ENCODE measurements around the gene IFNL1.

IFNL1 gene

GRCh38 chr19:39319098-39319891 is 23.1 kb downstream of the IFNL1 start:
- H3K79me2 ChIP-seq (ENCODE audit: insufficient read depth, low read length) = no peaks in the 10 kb centered on the region
- no peaks in the 10 kb centered on the region for H4K20me1 ChIP-seq (ENCODE audit: insufficient read depth, low read length)
- H3F3A ChIP-seq (ENCODE audit: insufficient read depth, low read length) = no peaks in the 10 kb centered on the region; the same call in 1 of the 2 replicates
- no peaks in the 10 kb centered on the region for H3K9me3 ChIP-seq (ENCODE audit: low read length)
- H3K4me2 ChIP-seq (ENCODE audit: low read length) = peak overlapping the region; percentile 83
- peak overlapping the region; percentile 83 for H3K4me3 ChIP-seq (ENCODE audit: low read depth, low read length, poor library complexity, severe bottlenecking)
- H3K4me1 ChIP-seq (ENCODE audit: insufficient read depth, low read length, severe bottlenecking) = peaks cover 15% of the 10 kb centered on the region
- no peaks in the 10 kb centered on the region for H3K9me2 ChIP-seq (ENCODE audit: low read depth, low read length)
- no peak overlapping the region for H2AFZ ChIP-seq (ENCODE audit: low read length)
- H3K27ac ChIP-seq (ENCODE audit: low read depth, low read length, poor library complexity, severe bottlenecking) = no peak overlapping the region
- no peak for TF ChIP-seq CTCF (IDR thresholded peaks at IDR 0.05; ENCODE audit: low read length)
- no peak for TF ChIP-seq EZH2 (IDR thresholded peaks at IDR 0.05; ENCODE audit: borderline replicate concordance, low read length)
- peaks cover 4% of the 10 kb centered on the region; the same call in 1 of the 2 replicates for H3K36me3 ChIP-seq (ENCODE audit: insufficient read depth, low read length)
- peak overlapping the region; percentile 82; the same call in 1 of the 2 replicates for H3K9ac ChIP-seq (ENCODE audit: low read length)
- 0 out of 2 replicates have a peak, but pooled peaks cover 5% of the 10 kb centered on the region for H3K27me3 ChIP-seq (ENCODE audit: insufficient read depth, low read length)

- Histone ChIP-seq H3K27me3 (ENCODE audit: insufficient read depth, low read length) (0 out of 2 replicates have a peak, but pooled peaks cover 5% of the 10 kb centered on the region), H3K4me1 (ENCODE audit: insufficient read depth, low read length, severe bottlenecking) (peaks cover 15% of the 10 kb centered on the region), H3K79me2 (ENCODE audit: insufficient read depth, low read length) (no peaks in the 10 kb centered on the region), H3K4me3 (ENCODE audit: low read depth, low read length, poor library complexity, severe bottlenecking) (peak overlapping the region; percentile 83), H3K9me3 (ENCODE audit: low read length) (no peaks in the 10 kb centered on the region), H4K20me1 (ENCODE audit: insufficient read depth, low read length) (no peaks in the 10 kb centered on the region), H3K27ac (ENCODE audit: low read depth, low read length, poor library complexity, severe bottlenecking) (no peak overlapping the region), H3K4me2 (ENCODE audit: low read length) (peak overlapping the region; percentile 83), H3K36me3 (ENCODE audit: insufficient read depth, low read length) (no peaks in the 10 kb centered on the region), H3F3A (ENCODE audit: insufficient read depth, low read length) (no peaks in the 10 kb centered on the region; the same call in 1 of the 2 replicates), H3K9ac (ENCODE audit: low read length) (peak overlapping the region; percentile 82), H3K9me2 (ENCODE audit: low read depth, low read length) (no peaks in the 10 kb centered on the region), H2AFZ (ENCODE audit: low read length) (no peak overlapping the region)
- no peak for TF ChIP-seq EZH2 (IDR thresholded peaks at IDR 0.05; ENCODE audit: borderline replicate concordance, low read length)
- TF ChIP-seq CTCF (IDR thresholded peaks at IDR 0.05; ENCODE audit: low read length) = no peak
These were observed 23.7 kb downstream of the IFNL1 start for GRCh38 chr19:39319892-39320248.

GRCh38 chr19:39321117-39321831 is 25.1 kb downstream of the IFNL1 start:
- no peaks in the 10 kb centered on the region for H4K20me1 ChIP-seq (ENCODE audit: insufficient read depth, low read length)
- no peak overlapping the region for H2AFZ ChIP-seq (ENCODE audit: low read length)
- H3K36me3 ChIP-seq (ENCODE audit: insufficient read depth, low read length) = no peaks in the 10 kb centered on the region
- H3K27me3 ChIP-seq (ENCODE audit: insufficient read depth, low read length) = 0 out of 2 replicates have a peak, but pooled peaks cover 5% of the 10 kb centered on the region
- H3F3A ChIP-seq (ENCODE audit: insufficient read depth, low read length) = no peaks in the 10 kb centered on the region; the same call in 1 of the 2 replicates
- peak overlapping the region; percentile 29; the same call in 1 of the 2 replicates for H3K4me2 ChIP-seq (ENCODE audit: low read length)
- no peaks in the 10 kb centered on the region for H3K79me2 ChIP-seq (ENCODE audit: insufficient read depth, low read length)
- peak overlapping the region; percentile 31 for H3K4me3 ChIP-seq (ENCODE audit: low read depth, low read length, poor library complexity, severe bottlenecking)
- H3K9ac ChIP-seq (ENCODE audit: low read length) = no peak overlapping the region
- no peaks in the 10 kb centered on the region for H3K9me3 ChIP-seq (ENCODE audit: low read length)
- no peak overlapping the region for H3K27ac ChIP-seq (ENCODE audit: low read depth, low read length, poor library complexity, severe bottlenecking)
- no peaks in the 10 kb centered on the region for H3K9me2 ChIP-seq (ENCODE audit: low read depth, low read length)
- H3K4me1 ChIP-seq (ENCODE audit: insufficient read depth, low read length, severe bottlenecking) = peaks cover 15% of the 10 kb centered on the region
- TF ChIP-seq EZH2 (IDR thresholded peaks at IDR 0.05; ENCODE audit: borderline replicate concordance, low read length) = no peak
- no peak for TF ChIP-seq CTCF (IDR thresholded peaks at IDR 0.05; ENCODE audit: low read length)

All from OCI-LY1 (cell line).